ENCODE measurements around the gene GLI2.

DNA sequence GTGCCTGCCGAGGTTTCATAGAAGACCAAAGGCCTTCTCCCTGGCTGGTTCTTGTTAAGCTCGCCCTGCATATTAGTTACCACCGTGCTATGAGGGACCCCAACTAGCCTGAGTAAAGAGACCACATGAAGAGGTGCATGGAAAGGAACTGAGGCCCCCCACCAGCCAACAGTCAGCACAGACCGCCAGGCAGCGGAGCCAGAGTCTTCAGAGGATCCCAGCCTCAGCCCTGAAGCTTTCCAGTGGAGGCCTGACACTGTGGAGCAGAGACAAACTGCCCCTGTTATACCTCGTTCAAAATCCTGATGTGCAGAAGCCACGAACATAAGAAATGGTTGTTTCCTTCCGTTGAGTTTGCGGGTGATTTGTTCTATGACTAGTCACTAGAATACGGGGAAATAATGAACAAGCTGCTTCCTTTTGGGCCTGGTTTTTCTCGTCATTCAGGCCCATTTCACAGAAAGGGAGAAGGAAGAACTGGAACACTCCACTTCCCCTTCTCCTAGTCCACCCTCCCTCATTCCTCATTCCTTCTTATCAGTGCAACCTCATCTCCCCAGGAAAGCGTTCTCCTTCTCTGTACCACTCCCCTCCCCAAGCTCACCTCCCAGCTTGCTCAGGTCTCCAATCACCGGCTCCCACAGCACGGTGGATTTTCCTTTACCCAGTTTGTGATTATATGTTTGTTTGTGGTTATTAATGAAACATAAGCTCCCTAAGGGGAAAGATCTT is 3.0 kb upstream of the GLI2 start:
- no peak for TF ChIP-seq POLR2AphosphoS5 (IDR thresholded peaks at IDR 0.05; ENCODE audit: borderline replicate concordance, low read depth, low read length)
- TF ChIP-seq EZH2 (IDR thresholded peaks at IDR 0.05): no peak
- no peak for TF ChIP-seq FOXP2 (optimal IDR thresholded peaks at IDR 0.05; ENCODE audit: control extremely low read depth, extremely low read length, insufficient read depth)
